Panc1 (cell line): Measurements from ENCODE around the gene SMPD1. TPM values are rescaled to one million over a fixed set of nuclear protein-coding genes. Genes with fewer than 3 reads are reported as not detected.

Experiments used
- ATAC-seq: fragments of 200-7000 bp; cut with Tn5 transposase; 2 replicates; pipeline ENCODE4 v1.9.1; 2020; ENCODE audit warnings: mild to moderate bottlenecking, moderate library complexity
- BruUV-seq: library from RNA; stranded (reverse); fragments of 400-500 nt; replicated peaks from 2 replicates; lab custom pipeline; 2021; lab: Mats Ljungman, UMichigan
- CTCF ChIA-PET: fragments of 300-600 bp; sonication (Branson Sonifier 250); formaldehyde crosslinking; loops from one replicate; lab custom pipeline; 2022; ENCODE audit warnings: antibody characterized with exemption; lab: Charles Lee
- POLR2A ChIA-PET: fragments of 300-600 bp; sonication (Branson Sonifier 250); formaldehyde crosslinking; loops from one replicate; lab custom pipeline; 2022; ENCODE audit warnings: antibody characterized with exemption; lab: Charles Lee
- DNase-seq: peaks from one replicate; pipeline ENCODE4 v3.0.0-alpha.2; 2010; ENCODE audit warnings: low read depth, low spot score
- H3K27ac ChIP-seq: 2 replicates; pipeline ENCODE4 v1.5.1; 2011; ENCODE audit warnings: mild to moderate bottlenecking, low read length, inconsistent platforms
- H3K27me3 ChIP-seq: fragments of 200-500 bp; sonication (Bioruptor generic); 2 replicates; pipeline ENCODE4 v1.6.0; 2014; ENCODE audit warnings: low read length, inconsistent platforms; ENCODE audit not compliant: control insufficient read depth, insufficient read depth
- H3K36me3 ChIP-seq: fragments of 200-500 bp; sonication (Bioruptor generic); 2 replicates; pipeline ENCODE4 v1.5.1; 2014; ENCODE audit warnings: inconsistent platforms, mild to moderate bottlenecking, low read length, moderate library complexity; ENCODE audit not compliant: control insufficient read depth, insufficient read depth
- H3K4me1 ChIP-seq: 2 replicates; pipeline ENCODE4 v1.5.1; 2011; ENCODE audit warnings: inconsistent platforms, mild to moderate bottlenecking, low read length, moderate library complexity; ENCODE audit not compliant: control insufficient read depth, insufficient read depth
- H3K4me3 ChIP-seq, 2 experiments: 2 replicates each; pipeline ENCODE4 v1.5.1; 2011 to 2012; ENCODE audit warnings: low read depth in 2 of 2, low read length in 2 of 2, mild to moderate bottlenecking in 2 of 2, inconsistent platforms in 1 of 2, moderate library complexity in 1 of 2
- H3K9me3 ChIP-seq: fragments of 200-500 bp; sonication (Bioruptor generic); 2 replicates; pipeline ENCODE4 v1.5.1; 2014; ENCODE audit warnings: low read depth, mild to moderate bottlenecking, inconsistent platforms, low read length, moderate library complexity; ENCODE audit not compliant: control insufficient read depth, insufficient read depth
- POLR2AphosphoS5 ChIP-seq: IDR thresholded peaks from 2 replicates; pipeline ENCODE4 v1.6.1; 2012; ENCODE audit warnings: mild to moderate bottlenecking, low read depth, low read length, moderate library complexity
- SIN3A ChIP-seq: IDR thresholded peaks from 2 replicates; pipeline ENCODE4 v1.6.1; 2012; ENCODE audit warnings: low read depth, mild to moderate bottlenecking, low read length, moderate library complexity, borderline replicate concordance; ENCODE audit not compliant: insufficient read depth
- TCF7L2 ChIP-seq: IDR thresholded peaks from 2 replicates; pipeline ENCODE4 v1.6.1; 2011; ENCODE audit warnings: mild to moderate bottlenecking, low read depth, low read length, inconsistent platforms
- in situ Hi-C: cut with HindIII; loops from 2 replicates; pipeline ENCODE4 v1.10.0; 2016; ENCODE audit warnings: low sequenced_read_pairs, low pct_unique_long_range_greater_than_20kb
- intact Hi-C: fragments of 100-400 bp; cut with micrococcal nuclease; formaldehyde crosslinking; loops from one replicate; pipeline ENCODE4 v1.10.0; 2022; ENCODE audit not compliant: unreplicated experiment
- total RNA-seq: library from RNA; stranded (reverse); gene quantifications from one replicate; pipeline ENCODE4 v1.2.1, GENCODE V29; 2021; ENCODE audit not compliant: unreplicated experiment
- TF ChIP-seq, protein P1 (sequence below): fragments of 450-650 bp; IDR thresholded peaks from 2 replicates; pipeline ENCODE4 v1.5.1; 2017; ENCODE audit warnings: mild to moderate bottlenecking
- TF ChIP-seq, protein P2 (sequence below), 2 experiments: IDR thresholded peaks; 2 replicates each; pipeline ENCODE4 v1.6.1; 2011 to 2012; ENCODE audit warnings: low read depth in 2 of 2, control low read depth in 1 of 2, low read length in 1 of 2, mild to moderate bottlenecking in 1 of 2, moderate library complexity in 1 of 2; ENCODE audit not compliant: insufficient read depth in 1 of 2

Gene SMPD1
- total RNA-seq, 1 experiment from 2014 or later: 20.0 TPM

DNA sequence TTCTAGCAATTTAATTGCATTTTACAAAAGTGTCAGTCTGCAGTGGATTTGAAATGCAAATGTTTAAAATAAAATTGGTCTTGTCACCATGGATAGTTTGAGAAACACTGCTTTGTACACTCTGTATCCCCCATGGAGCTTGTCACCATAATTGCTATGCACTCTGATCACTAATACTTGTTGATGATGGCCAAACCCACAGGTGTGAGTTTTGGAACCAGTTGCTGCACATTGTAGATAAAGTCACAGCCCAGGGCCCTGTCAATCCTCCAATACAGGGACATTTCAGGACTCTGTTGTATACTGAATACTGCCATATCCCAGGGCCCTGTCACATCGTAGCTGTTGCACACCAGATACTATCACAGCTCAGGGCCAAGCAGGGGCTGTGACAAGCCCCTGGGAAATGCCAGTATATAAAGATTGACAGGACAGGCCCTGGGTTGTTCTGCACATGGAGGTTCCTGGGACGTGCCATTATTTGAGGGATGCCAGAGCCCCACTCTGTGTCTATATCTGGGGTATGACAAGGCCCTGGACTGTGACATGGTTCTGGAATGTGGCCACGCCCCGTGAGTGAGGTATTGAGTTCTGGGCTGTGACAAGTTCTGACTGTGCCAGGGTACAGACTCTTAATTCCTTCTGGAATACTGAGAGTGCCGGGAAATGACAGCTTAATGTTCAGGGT is 27.9 kb upstream of the SMPD1 start:
- in situ Hi-C loops: no loop called here
- POLR2A ChIA-PET: interaction anchor here (1.1 kb wide), 1 partner anchor 111 kb away, joined by 3 read pairs; no protein-coding TSS in a partner anchor
- TF ChIP-seq SIN3A (no peak), POLR2AphosphoS5 (no peak)

DNA sequence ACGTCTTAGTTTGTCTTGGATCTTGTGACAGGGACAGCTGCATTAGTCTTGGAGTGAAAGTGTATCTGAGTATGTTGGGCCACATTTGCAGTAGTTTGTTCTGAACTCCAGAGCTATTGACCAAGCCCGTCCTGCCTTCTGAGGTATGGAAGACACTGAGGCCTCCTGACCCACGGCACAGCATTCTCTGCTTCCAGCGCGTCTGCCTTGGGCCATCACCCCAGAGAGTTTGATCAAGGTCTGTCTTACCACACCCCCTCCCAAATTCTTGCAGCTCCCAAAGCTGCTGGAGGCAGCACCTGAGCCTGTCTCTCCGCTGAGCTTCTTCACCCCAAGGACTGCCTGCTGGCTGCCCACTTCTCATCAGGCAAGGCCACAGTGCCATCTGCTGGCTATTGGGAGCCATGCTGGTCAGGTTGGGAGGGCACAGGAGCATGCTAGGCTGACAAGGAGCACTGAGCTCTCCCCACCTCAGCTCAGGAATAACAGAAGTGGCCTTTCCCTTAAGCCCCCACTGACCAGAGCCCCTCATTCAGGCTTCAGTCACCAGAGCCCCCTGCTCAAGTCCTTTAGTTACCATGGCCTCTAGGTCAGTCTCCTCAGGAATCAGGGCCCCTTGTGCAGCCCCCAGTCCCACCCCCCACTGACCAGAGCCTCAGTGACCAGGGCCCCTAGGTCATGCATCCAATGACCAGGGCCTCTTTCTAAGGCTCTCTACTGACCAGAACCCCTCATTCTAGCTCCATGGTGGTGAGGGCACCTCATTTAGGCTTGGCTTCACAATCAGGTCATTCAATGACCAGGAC is 27.2 kb upstream of the SMPD1 start:
- H3K27ac ChIP-seq: no peak overlapping the region
- ATAC-seq (peak; percentile 98), DNase-seq (peak; percentile 66)
- POLR2A ChIA-PET: interaction anchor here (1.1 kb wide), 1 partner anchor 112 kb away, joined by 3 read pairs; no protein-coding TSS in a partner anchor
- H3K27me3 ChIP-seq: peaks cover 2% of the 10 kb centered on the region
- no peaks in the 10 kb centered on the region for H3K36me3 ChIP-seq
- intact Hi-C loops: loop anchor here (2.0 kb wide), 1 partner anchor 340 kb away; no protein-coding TSS in a partner anchor
- H3K9me3 ChIP-seq: no peaks in the 10 kb centered on the region
- no TSS peak for BruUV-seq
- no peaks in the 10 kb centered on the region for H3K4me1 ChIP-seq
- no peak for TF ChIP-seq TCF7L2
- TF ChIP-seq, protein P1, sequence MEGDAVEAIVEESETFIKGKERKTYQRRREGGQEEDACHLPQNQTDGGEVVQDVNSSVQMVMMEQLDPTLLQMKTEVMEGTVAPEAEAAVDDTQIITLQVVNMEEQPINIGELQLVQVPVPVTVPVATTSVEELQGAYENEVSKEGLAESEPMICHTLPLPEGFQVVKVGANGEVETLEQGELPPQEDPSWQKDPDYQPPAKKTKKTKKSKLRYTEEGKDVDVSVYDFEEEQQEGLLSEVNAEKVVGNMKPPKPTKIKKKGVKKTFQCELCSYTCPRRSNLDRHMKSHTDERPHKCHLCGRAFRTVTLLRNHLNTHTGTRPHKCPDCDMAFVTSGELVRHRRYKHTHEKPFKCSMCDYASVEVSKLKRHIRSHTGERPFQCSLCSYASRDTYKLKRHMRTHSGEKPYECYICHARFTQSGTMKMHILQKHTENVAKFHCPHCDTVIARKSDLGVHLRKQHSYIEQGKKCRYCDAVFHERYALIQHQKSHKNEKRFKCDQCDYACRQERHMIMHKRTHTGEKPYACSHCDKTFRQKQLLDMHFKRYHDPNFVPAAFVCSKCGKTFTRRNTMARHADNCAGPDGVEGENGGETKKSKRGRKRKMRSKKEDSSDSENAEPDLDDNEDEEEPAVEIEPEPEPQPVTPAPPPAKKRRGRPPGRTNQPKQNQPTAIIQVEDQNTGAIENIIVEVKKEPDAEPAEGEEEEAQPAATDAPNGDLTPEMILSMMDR: peak; percentile 99
- no peak for TF ChIP-seq POLR2AphosphoS5
- TF ChIP-seq, protein P2, sequence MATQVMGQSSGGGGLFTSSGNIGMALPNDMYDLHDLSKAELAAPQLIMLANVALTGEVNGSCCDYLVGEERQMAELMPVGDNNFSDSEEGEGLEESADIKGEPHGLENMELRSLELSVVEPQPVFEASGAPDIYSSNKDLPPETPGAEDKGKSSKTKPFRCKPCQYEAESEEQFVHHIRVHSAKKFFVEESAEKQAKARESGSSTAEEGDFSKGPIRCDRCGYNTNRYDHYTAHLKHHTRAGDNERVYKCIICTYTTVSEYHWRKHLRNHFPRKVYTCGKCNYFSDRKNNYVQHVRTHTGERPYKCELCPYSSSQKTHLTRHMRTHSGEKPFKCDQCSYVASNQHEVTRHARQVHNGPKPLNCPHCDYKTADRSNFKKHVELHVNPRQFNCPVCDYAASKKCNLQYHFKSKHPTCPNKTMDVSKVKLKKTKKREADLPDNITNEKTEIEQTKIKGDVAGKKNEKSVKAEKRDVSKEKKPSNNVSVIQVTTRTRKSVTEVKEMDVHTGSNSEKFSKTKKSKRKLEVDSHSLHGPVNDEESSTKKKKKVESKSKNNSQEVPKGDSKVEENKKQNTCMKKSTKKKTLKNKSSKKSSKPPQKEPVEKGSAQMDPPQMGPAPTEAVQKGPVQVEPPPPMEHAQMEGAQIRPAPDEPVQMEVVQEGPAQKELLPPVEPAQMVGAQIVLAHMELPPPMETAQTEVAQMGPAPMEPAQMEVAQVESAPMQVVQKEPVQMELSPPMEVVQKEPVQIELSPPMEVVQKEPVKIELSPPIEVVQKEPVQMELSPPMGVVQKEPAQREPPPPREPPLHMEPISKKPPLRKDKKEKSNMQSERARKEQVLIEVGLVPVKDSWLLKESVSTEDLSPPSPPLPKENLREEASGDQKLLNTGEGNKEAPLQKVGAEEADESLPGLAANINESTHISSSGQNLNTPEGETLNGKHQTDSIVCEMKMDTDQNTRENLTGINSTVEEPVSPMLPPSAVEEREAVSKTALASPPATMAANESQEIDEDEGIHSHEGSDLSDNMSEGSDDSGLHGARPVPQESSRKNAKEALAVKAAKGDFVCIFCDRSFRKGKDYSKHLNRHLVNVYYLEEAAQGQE (IDR thresholded peaks at IDR 0.05; ENCODE audit: insufficient read depth in 1 of 2, low read depth in 2 of 2, low read length in 1 of 2): no peak
- no peak for TF ChIP-seq SIN3A
- in situ Hi-C loops: no loop called here
- CTCF ChIA-PET: interaction anchor here (0.6 to 2.3 kb wide), 29 partner anchors 9 to 1756 kb away, joined by 3 to 56 read pairs (median 4); partner anchors contain the start of genes CAVIN3, FHIP1B and SMPD1
- H3K4me3 ChIP-seq: no peak overlapping the region

More for the DNA sequence above, 27.9 kb upstream of the SMPD1 start:
- Histone ChIP-seq H3K4me1 (no peaks in the 10 kb centered on the region), H3K27me3 (peaks cover under 1% of the 10 kb centered on the region), H3K27ac (no peak overlapping the region), H3K9me3 (no peaks in the 10 kb centered on the region), H3K4me3 (no peak overlapping the region), H3K36me3 (no peaks in the 10 kb centered on the region)
- DNase-seq (no peak), ATAC-seq (peak; percentile 29)
- intact Hi-C loops: loop anchor here (2.0 kb wide), 1 partner anchor 340 kb away; no protein-coding TSS in a partner anchor
- CTCF ChIA-PET: interaction anchor here (0.6 to 2.3 kb wide), 24 partner anchors 8 to 1755 kb away, joined by 3 to 56 read pairs (median 4); partner anchors contain the start of genes CAVIN3, FHIP1B and SMPD1
- no TSS peak for BruUV-seq
